Skeletal muscle tissue (tissue), 4 donors: ENCODE results near the gene FGD5. TPM values are rescaled to one million over a fixed set of nuclear protein-coding genes. Genes with fewer than 3 reads are reported as not detected.

ENCODE experiments used
- H3K27ac ChIP-seq: one replicate; pipeline ENCODE4 v1.7.0; 2013; ENCODE audit warnings: mild to moderate bottlenecking, low read depth, low read length, inconsistent platforms
- H3K27me3 ChIP-seq, 3 donors: one replicate each; pipeline ENCODE4 v1.7.0; 2013; ENCODE audit warnings: low read length in 3 of 3; ENCODE audit not compliant: control insufficient read depth in 3 of 3, insufficient read depth in 3 of 3
- H3K36me3 ChIP-seq, 3 donors: one replicate each; pipeline ENCODE4 v1.7.0; 2013; ENCODE audit warnings: low read length in 3 of 3; ENCODE audit not compliant: control insufficient read depth in 3 of 3, insufficient read depth in 3 of 3
- H3K4me1 ChIP-seq, 3 donors: one replicate each; pipeline ENCODE4 v1.7.0; 2013; ENCODE audit warnings: low read length in 3 of 3, mild to moderate bottlenecking in 3 of 3; ENCODE audit not compliant: control insufficient read depth in 3 of 3, insufficient read depth in 3 of 3
- H3K4me3 ChIP-seq, 3 donors: one replicate each; pipeline ENCODE4 v1.7.0; 2013; ENCODE audit warnings: low read length in 3 of 3
- H3K9ac ChIP-seq, 3 donors: one replicate each; pipeline ENCODE4 v1.7.0; 2013; ENCODE audit warnings: low read length in 3 of 3, mild to moderate bottlenecking in 3 of 3, moderate library complexity in 2 of 3, low read depth in 1 of 3
- H3K9me3 ChIP-seq, 3 donors: one replicate each; pipeline ENCODE4 v1.7.0; 2013; ENCODE audit warnings: low read length in 3 of 3; ENCODE audit not compliant: control insufficient read depth in 3 of 3
- total RNA-seq: library from RNA; depleted of rRNA; stranded (reverse); fragments of >200 nt; gene quantifications from one replicate; pipeline ENCODE4 v1.2.3, GENCODE V29; 2014
- donor health status: Osteomylitis.

The FGD5 gene
- total RNA-seq, 1 donor from 2014 or later, result 15.7 TPM

- Histone ChIP-seq H3K27ac (no peak overlapping the region), H3K36me3 (peaks cover 0 to 14% (median 0%) of the 10 kb centered on the region in 3 donors), H3K9ac (no peak overlapping the region), H3K4me3 (no peak overlapping the region), H3K27me3 (no peaks in the 10 kb centered on the region), H3K4me1 (peaks cover 10 to 24% (median 14%) of the 10 kb centered on the region in 3 donors), H3K9me3 (no peaks in the 10 kb centered on the region)
Observed at GRCh38 chr3:14880447-14881106, 61.8 kb downstream of the FGD5 start.

GRCh38 chr3:14883226-14883625, 64.5 kb downstream of the FGD5 start:
- peaks cover 0 to 12% (median 0%) of the 10 kb centered on the region in 3 donors for H3K4me1 ChIP-seq
- no peak overlapping the region for H3K9ac ChIP-seq
- no peaks in the 10 kb centered on the region for H3K9me3 ChIP-seq
- H3K27me3 ChIP-seq, result no peaks in the 10 kb centered on the region
- H3K27ac ChIP-seq, result no peak overlapping the region
- peaks cover 0 to 14% (median 0%) of the 10 kb centered on the region in 3 donors for H3K36me3 ChIP-seq
- H3K4me3 ChIP-seq, result no peak overlapping the region

- H3K4me1 ChIP-seq, result peaks cover 0 to 17% (median 7%) of the 10 kb centered on the region in 3 donors
- no peak overlapping the region for H3K9ac ChIP-seq
- H3K9me3 ChIP-seq, result no peaks in the 10 kb centered on the region
- no peak overlapping the region for H3K27ac ChIP-seq
- peaks cover 0 to 14% (median 0%) of the 10 kb centered on the region in 3 donors for H3K36me3 ChIP-seq
- no peaks in the 10 kb centered on the region for H3K27me3 ChIP-seq
- H3K4me3 ChIP-seq, result no peak overlapping the region
Observed at GRCh38 chr3:14884665-14885064, 65.9 kb downstream of the FGD5 start.

GRCh38 chr3:14885307-14885706, 66.5 kb downstream of the FGD5 start:
- Histone ChIP-seq H3K27ac (no peak overlapping the region), H3K9ac (no peak overlapping the region), H3K4me1 (peaks cover 0 to 19% (median 12%) of the 10 kb centered on the region in 3 donors), H3K36me3 (peaks cover 0 to 14% (median 0%) of the 10 kb centered on the region in 3 donors), H3K27me3 (no peaks in the 10 kb centered on the region), H3K4me3 (no peak overlapping the region), H3K9me3 (no peaks in the 10 kb centered on the region)

- H3K9ac ChIP-seq, result no peak overlapping the region
- no peak overlapping the region for H3K27ac ChIP-seq
- no peaks in the 10 kb centered on the region for H3K27me3 ChIP-seq
- H3K9me3 ChIP-seq, result no peaks in the 10 kb centered on the region
- peaks cover 5 to 18% (median 12%) of the 10 kb centered on the region in 3 donors for H3K4me1 ChIP-seq
- peaks cover 0 to 14% (median 0%) of the 10 kb centered on the region in 3 donors for H3K36me3 ChIP-seq
- H3K4me3 ChIP-seq, result no peak overlapping the region
Observed at GRCh38 chr3:14886101-14886500, 67.3 kb downstream of the FGD5 start.

GRCh38 chr3:14889205-14889604, 70.4 kb downstream of the FGD5 start:
- Histone ChIP-seq H3K27ac (peak overlapping the region; percentile 26), H3K27me3 (no peaks in the 10 kb centered on the region), H3K4me3 (no peak overlapping the region), H3K4me1 (peaks cover 5 to 22% (median 12%) of the 10 kb centered on the region in 3 donors), H3K9ac (no peak overlapping the region), H3K36me3 (no peaks in the 10 kb centered on the region), H3K9me3 (no peaks in the 10 kb centered on the region)

GRCh38 chr3:14889943-14890342, 71.2 kb downstream of the FGD5 start:
- no peaks in the 10 kb centered on the region for H3K9me3 ChIP-seq
- no peak overlapping the region for H3K27ac ChIP-seq
- H3K9ac ChIP-seq, result no peak overlapping the region
- H3K4me1 ChIP-seq, result peaks cover 5 to 22% (median 12%) of the 10 kb centered on the region in 3 donors
- no peaks in the 10 kb centered on the region for H3K27me3 ChIP-seq
- H3K36me3 ChIP-seq, result no peaks in the 10 kb centered on the region
- no peak overlapping the region for H3K4me3 ChIP-seq

- H3K9me3 ChIP-seq, result no peaks in the 10 kb centered on the region
- H3K27ac ChIP-seq, result no peak overlapping the region
- H3K4me3 ChIP-seq, result no peak overlapping the region
- H3K9ac ChIP-seq, result no peak overlapping the region
- peaks cover 5 to 22% (median 12%) of the 10 kb centered on the region in 3 donors for H3K4me1 ChIP-seq
- no peaks in the 10 kb centered on the region for H3K36me3 ChIP-seq
- H3K27me3 ChIP-seq, result no peaks in the 10 kb centered on the region
Observed at GRCh38 chr3:14890476-14890875, 71.7 kb downstream of the FGD5 start.

- no peaks in the 10 kb centered on the region for H3K9me3 ChIP-seq
- H3K27ac ChIP-seq, result no peak overlapping the region
- no peaks in the 10 kb centered on the region for H3K36me3 ChIP-seq
- no peak overlapping the region for H3K9ac ChIP-seq
- no peak overlapping the region for H3K4me3 ChIP-seq
- peaks cover 5 to 22% (median 12%) of the 10 kb centered on the region in 3 donors for H3K4me1 ChIP-seq
- H3K27me3 ChIP-seq, result no peaks in the 10 kb centered on the region
Observed at GRCh38 chr3:14891135-14892132, 72.7 kb downstream of the FGD5 start.

- Histone ChIP-seq H3K27ac (no peak overlapping the region), H3K9me3 (no peaks in the 10 kb centered on the region), H3K4me1 (peaks cover 5 to 22% (median 12%) of the 10 kb centered on the region in 3 donors), H3K27me3 (no peaks in the 10 kb centered on the region), H3K4me3 (no peak overlapping the region), H3K9ac (no peak overlapping the region), H3K36me3 (no peaks in the 10 kb centered on the region)
Observed at GRCh38 chr3:14892226-14892625, 73.5 kb downstream of the FGD5 start.
